SW480 (cell line): ENCODE results near the gene P4HA3.

ENCODE experiments used
- DNase-seq: peaks from one replicate; pipeline ENCODE4 v3.0.0-alpha.2; 2016; ENCODE audit warnings: low spot score

P4HA3 gene

GRCh38 chr11:74262725-74263124 is 48.7 kb downstream of the P4HA3 start:
- DNase-seq = no peak

GRCh38 chr11:74257959-74258553 is 53.4 kb downstream of the P4HA3 start:
- no peak for DNase-seq

- no peak for DNase-seq
These were observed 54.9 kb downstream of the P4HA3 start for GRCh38 chr11:74256378-74257133.

- peak; percentile 52 for DNase-seq
These were observed 55.6 kb downstream of the P4HA3 start for GRCh38 chr11:74255741-74256375.

GRCh38 chr11:74253361-74253760 is 58.1 kb downstream of the P4HA3 start:
- DNase-seq = no peak

- DNase-seq = no peak
These were observed 61.9 kb downstream of the P4HA3 start for GRCh38 chr11:74249496-74249895.

GRCh38 chr11:74248469-74248868 is 63.0 kb downstream of the P4HA3 start:
- DNase-seq = no peak

GRCh38 chr11:74238243-74238642 is 73.2 kb downstream of the P4HA3 start:
- DNase-seq = no peak

GRCh38 chr11:74237541-74237940 is 73.9 kb downstream of the P4HA3 start:
- no peak for DNase-seq

- no peak for DNase-seq
These were observed 76.3 kb downstream of the P4HA3 start for GRCh38 chr11:74235121-74235520.

GRCh38 chr11:74233683-74234082 is 77.8 kb downstream of the P4HA3 start:
- no peak for DNase-seq

GRCh38 chr11:74232311-74232950 is 79.0 kb downstream of the P4HA3 start:
- DNase-seq = no peak

- DNase-seq = no peak
These were observed 84.5 kb downstream of the P4HA3 start for GRCh38 chr11:74226907-74227306.

GRCh38 chr11:74225565-74225964 is 85.9 kb downstream of the P4HA3 start:
- no peak for DNase-seq

GRCh38 chr11:74221816-74222215 is 89.6 kb downstream of the P4HA3 start:
- no peak for DNase-seq

GRCh38 chr11:74220376-74220775 is 91.1 kb downstream of the P4HA3 start:
- DNase-seq = no peak
